KBM-7 (cell line): ENCODE measurements around the gene PRADC1.

Source experiments
- DNase-seq: peaks from one replicate; pipeline ENCODE4 v3.0.0-alpha.2; 2015
- in situ Hi-C: fragments of 300-500 bp; cut with MboI; formaldehyde crosslinking; loops from 2 replicates; pipeline ENCODE4 v1.14.3; 2020; ENCODE audit warnings: low sequenced_read_pairs, low pct_unique_long_range_greater_than_20kb, mixed read lengths

PRADC1 gene

GRCh38 chr2:73259704-73260337 is 26.8 kb upstream of the PRADC1 start:
- no peak for DNase-seq
- in situ Hi-C loops, result no loop called here

- in situ Hi-C loops, result no loop called here
- DNase-seq, result no peak
Measured at GRCh38 chr2:73259276-73259675, 26.2 kb upstream of the PRADC1 start.

- in situ Hi-C loops, result no loop called here
- DNase-seq, result no peak
Measured at GRCh38 chr2:73258913-73259215, 25.8 kb upstream of the PRADC1 start.

GRCh38 chr2:73258186-73258912 is 25.3 kb upstream of the PRADC1 start:
- no peak for DNase-seq
- in situ Hi-C loops, result no loop called here

- in situ Hi-C loops, result no loop called here
- DNase-seq, result peak; percentile 51
Measured at GRCh38 chr2:73257425-73258125, 24.5 kb upstream of the PRADC1 start.

- in situ Hi-C loops, result no loop called here
- DNase-seq, result no peak
Measured at GRCh38 chr2:73257021-73257420, 24.0 kb upstream of the PRADC1 start.

- in situ Hi-C loops, result no loop called here
- DNase-seq, result no peak
Measured at GRCh38 chr2:73256618-73256922, 23.5 kb upstream of the PRADC1 start.

- in situ Hi-C loops, result no loop called here
- no peak for DNase-seq
Measured at GRCh38 chr2:73255907-73256617, 23.0 kb upstream of the PRADC1 start.

- DNase-seq, result peak; percentile 9
- in situ Hi-C loops, result no loop called here
Measured at GRCh38 chr2:73255007-73255644, 22.1 kb upstream of the PRADC1 start.

- peak; percentile 3 for DNase-seq
- in situ Hi-C loops, result no loop called here
Measured at GRCh38 chr2:73254343-73255006, 21.4 kb upstream of the PRADC1 start.

- in situ Hi-C loops, result no loop called here
- peak; percentile 76 for DNase-seq
Measured at GRCh38 chr2:73253901-73254300, 20.9 kb upstream of the PRADC1 start.

GRCh38 chr2:73253400-73253799 is 20.4 kb upstream of the PRADC1 start:
- DNase-seq, result no peak
- in situ Hi-C loops, result no loop called here

- in situ Hi-C loops, result no loop called here
- peak; percentile 7 for DNase-seq
Measured at GRCh38 chr2:73252238-73253027, 19.4 kb upstream of the PRADC1 start.

GRCh38 chr2:73250872-73251846 is 18.1 kb upstream of the PRADC1 start:
- in situ Hi-C loops, result no loop called here
- no peak for DNase-seq

- in situ Hi-C loops, result no loop called here
- no peak for DNase-seq
Measured at GRCh38 chr2:73249636-73250035, 16.6 kb upstream of the PRADC1 start.

- in situ Hi-C loops, result no loop called here
- no peak for DNase-seq
Measured at GRCh38 chr2:73246850-73247249, 13.8 kb upstream of the PRADC1 start.

GRCh38 chr2:73244580-73244979 is 11.5 kb upstream of the PRADC1 start:
- in situ Hi-C loops, result no loop called here

More at GRCh38 chr2:73244580-73244979, 11.5 kb upstream of the PRADC1 start:
- DNase-seq, result no peak
